ENCODE data around the gene BCL2L14.

- TF ChIP-seq TCF7 (CRISPR knock-in tag; IDR thresholded peaks at IDR 0.05; ENCODE audit: low read depth) (no peak), FOXJ3 (CRISPR knock-in tag; IDR thresholded peaks at IDR 0.05; ENCODE audit: borderline replicate concordance) (no peak), ELF4 (CRISPR knock-in tag; IDR thresholded peaks at IDR 0.05; ENCODE audit: low read depth) (no peak), AFF4 (CRISPR knock-in tag; IDR thresholded peaks at IDR 0.05; ENCODE audit: borderline replicate concordance) (no peak), CTCF (IDR thresholded peaks at IDR 0.05) (no peak), USF2 (CRISPR knock-in tag; IDR thresholded peaks at IDR 0.05) (no peak), CREB1 (CRISPR knock-in tag; IDR thresholded peaks at IDR 0.05) (no peak), MAX (CRISPR knock-in tag; IDR thresholded peaks at IDR 0.05) (no peak)
Observed at GRCh38 chr12:12091071-12091470, 20.3 kb downstream of the BCL2L14 start.

All from WTC11 (cell line).